Hindlimb muscle (tissue), 1 donor: ENCODE results near the gene DCAF8. TPM values are rescaled to one million over a fixed set of nuclear protein-coding genes. Genes with fewer than 3 reads are reported as not detected.
"Not testable (repeated sequence)": the region's sequence is repeated elsewhere in the genome, so short reads cannot be mapped to it uniquely, and the experiment has no call there.

ENCODE experiments used
- DNase-seq: peaks from one replicate; pipeline ENCODE4 v3.0.0-alpha.2; 2013
- polyA plus RNA-seq: library from polyadenylated mRNA; unstranded; fragments of 120-200 nt; gene quantifications from one replicate; pipeline ENCODE4 v1.2.1, GENCODE V29; 2013; ENCODE audit not compliant: insufficient read length

The DCAF8 gene
- polyA plus RNA-seq, result 115 TPM

DNA sequence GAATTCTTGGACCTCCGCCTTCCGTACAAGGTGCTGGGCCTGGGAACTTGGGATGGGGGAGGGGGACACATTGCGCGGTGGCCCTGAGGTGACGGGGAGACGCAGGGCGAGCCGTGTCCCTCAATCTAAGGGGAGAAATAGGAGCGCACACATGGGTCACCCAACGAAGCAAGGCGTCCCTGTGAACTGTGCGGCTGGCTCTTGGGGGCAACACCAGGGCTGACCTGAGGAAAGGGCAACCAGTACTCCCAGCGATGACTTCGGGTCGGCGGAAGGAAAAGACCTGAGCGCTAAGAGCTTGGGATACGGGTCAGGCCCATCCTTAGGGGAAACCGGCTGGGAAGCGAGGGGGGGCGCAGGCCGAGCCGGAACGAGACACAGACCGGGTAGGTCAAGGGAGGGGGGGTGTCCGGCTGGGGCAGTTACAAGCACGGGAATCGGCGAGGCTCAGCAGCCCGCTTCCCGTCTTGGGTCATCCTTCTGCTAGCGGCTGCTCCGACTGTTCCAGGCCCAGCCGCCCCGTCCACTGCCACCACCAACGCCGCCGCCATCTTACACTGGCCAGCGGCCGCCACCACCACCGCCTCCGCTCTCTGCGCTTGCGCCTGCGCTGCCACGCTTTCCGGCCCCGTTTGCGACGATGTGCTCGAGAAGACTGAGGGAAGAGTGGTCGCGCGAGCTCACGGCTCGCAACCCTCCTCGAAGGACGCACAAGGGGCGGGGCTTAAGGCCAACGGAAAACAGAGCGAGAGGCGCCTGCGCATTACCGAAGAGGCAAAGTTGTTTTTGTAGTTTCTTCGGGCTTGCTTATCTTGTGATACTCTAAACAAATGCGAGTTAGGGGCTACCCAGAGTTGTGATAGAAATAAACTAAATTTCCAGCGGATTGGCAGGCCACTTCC is at the start of gene DCAF8:
DCAF8 (minus strand) TSS at position 657 of the 902 bp plus-strand sequence. CDS start 18,541 bp downstream, outside the sequence.
- DNase-seq, result peak; percentile 99

DNA sequence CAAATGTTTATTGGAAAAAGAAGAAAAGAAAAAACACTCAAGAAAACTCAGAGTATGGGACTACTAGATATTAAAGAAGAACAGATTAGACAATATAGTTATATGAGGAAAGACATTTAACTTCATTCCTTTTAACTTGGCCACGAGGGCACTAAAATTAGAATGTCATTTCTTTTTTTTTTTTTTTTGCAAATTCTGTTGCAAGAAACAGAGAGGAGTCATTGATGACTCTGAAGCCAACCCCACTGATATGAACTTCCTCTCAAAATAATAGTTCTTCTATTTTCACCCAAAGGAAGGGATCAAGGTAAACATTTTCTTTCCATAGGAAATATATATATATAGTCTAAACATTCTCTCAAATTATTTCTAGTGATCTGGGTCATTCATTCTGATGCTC is 47.2 kb upstream of the DCAF8 start:
- DNase-seq, result no peak

DNA sequence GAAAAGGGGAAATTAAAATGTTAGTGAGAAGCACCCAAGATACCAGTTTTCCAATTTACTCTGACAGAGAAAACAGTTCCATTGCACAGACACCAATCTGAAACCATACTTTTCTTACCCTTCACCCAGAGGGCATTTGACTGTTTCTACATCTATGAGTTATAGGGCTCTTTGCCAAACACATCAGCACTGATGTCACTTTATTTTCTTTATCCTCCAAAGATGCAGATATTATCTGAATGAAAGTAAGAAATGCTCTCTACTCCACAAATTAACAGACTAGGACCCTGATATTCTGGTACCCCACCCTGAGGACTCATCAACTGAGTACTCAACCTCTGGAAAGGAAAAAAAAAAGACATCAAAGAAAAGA is 46.8 kb upstream of the DCAF8 start:
- no peak for DNase-seq

DNA sequence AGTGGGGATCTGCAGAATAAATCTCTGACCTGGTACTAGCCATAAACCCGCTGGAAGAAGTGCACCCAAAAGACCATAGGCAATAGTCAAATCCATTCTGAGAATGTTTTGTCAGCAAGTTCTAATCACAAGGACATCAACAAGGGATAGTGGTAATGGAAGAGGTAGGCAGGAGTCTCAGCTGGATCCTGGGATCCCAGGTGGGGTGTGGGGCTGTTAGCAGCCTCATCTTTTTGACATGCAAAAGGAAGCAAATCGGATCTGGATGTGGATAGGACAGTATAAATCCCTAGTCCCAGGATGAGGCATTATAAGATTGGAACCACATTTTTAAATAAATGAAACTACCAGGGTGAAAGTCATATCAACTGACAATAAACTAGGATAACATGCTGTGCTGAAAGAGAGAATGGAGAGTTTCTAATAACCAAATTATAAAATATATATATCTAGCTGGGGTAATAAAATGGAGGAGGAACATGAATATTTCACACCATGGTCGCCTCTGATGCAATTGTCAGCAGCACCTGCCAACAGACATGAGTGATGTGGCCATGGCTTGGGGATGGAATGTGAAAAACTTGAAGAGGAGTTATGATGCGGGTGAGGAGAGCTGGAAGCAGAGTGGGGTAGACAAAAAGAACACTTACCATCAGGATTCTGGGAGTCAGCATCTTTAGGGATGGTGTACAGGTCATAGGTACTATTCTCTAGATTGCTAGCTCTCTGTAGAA is 46.3 kb upstream of the DCAF8 start:
- no peak for DNase-seq

DNA sequence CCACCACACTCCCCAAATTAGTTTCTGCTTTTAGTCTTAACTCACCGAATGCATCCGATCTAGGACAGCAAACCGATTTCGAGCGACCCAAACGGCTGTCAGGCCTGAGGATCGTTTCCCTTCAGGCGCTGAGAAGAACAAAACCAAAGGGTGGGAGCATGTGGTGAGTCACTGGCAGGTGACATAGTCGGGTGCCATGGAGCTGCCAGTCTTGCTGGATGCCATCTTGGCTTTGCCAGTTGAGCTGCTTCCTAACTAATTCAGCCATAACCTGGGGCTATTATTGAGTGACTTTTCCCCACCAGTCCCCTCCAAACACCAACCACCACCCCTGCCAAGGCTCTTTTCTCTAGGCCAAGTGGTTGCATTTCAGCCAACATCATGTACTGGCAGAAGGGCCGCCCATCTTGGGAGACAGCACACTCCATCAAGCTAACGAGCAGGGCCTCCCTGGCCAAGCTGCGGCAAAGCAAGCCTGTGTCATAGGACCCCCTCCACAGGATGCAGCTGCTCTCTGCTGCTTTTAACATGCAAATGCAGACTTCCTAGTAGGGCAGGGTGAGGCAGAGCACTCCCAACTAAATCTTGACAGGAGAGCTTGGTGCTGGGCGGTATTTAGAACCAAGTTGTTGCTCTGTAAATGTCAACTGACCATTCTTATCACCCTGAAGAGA is 44.9 kb upstream of the DCAF8 start:
- no peak for DNase-seq

- no peak for DNase-seq
Observed at GRCh38 chr1:160300173-160300572, 37.8 kb upstream of the DCAF8 start.

GRCh38 chr1:160296036-160296435 is 33.7 kb upstream of the DCAF8 start:
- DNase-seq, result no peak

- DNase-seq, result no peak
Observed at GRCh38 chr1:160293020-160293968, 30.9 kb upstream of the DCAF8 start.

GRCh38 chr1:160291248-160292220 is 29.2 kb upstream of the DCAF8 start:
- peak; percentile 42 for DNase-seq

DNA sequence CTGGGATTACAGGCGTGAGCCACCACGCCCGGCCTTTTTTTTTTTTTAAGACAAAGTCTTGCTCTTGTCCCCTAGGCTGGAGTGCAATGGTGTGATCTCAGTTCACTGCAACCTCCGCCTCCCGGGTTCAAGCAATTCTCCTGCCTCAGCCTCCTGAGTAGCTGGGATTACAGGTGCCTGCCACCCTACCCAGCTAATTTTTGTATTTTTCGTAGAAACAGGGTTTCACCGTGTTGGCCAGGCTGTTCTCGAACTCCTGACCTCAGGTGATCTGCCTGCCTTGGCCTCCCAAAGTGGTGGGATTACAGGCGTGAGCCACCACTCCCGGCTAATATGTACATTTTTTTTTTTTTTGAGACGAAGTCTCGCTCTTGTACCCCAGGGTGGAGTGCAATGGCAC is 25.4 kb upstream of the DCAF8 start:
- not testable (repeated sequence) for DNase-seq

- DNase-seq, result no peak
Observed at GRCh38 chr1:160285506-160285905, 23.2 kb upstream of the DCAF8 start.

DNA sequence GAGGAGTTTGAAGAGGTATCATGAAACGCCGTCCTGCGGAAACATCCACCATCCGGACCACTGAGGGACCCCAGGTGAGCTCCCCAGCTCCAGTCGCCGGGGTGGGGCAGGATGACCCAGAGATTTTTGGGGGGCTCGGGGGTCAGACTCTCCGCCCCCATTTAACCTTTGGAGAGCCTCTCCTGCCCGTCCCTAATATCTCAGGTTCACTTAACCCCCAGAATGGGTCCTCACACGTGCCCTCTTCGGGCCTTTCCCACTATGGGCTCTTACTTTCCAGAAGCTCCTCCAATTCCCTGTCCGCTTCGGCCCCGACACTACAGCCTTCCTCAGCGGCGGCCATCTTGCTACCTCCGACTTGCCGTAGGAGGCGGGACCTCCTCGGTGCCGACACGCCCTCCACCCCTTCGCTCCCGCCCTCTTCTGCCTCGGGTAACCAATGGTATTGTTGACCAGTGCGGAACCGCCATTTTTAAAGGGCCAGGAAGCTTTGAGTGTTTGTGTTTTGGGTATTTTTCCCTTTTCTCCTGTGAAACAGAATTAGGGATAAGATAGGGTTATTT is 22.5 kb upstream of the DCAF8 start, which contains the start of gene PEX19:
PEX19 (minus strand) TSS at position 352 of the 563 bp plus-strand sequence; CDS start at position 343, 9 bp downstream.
- peak; percentile 94 for DNase-seq

GRCh38 chr1:160284220-160284781 is 22.0 kb upstream of the DCAF8 start:
- peak; percentile 42 for DNase-seq

DNA sequence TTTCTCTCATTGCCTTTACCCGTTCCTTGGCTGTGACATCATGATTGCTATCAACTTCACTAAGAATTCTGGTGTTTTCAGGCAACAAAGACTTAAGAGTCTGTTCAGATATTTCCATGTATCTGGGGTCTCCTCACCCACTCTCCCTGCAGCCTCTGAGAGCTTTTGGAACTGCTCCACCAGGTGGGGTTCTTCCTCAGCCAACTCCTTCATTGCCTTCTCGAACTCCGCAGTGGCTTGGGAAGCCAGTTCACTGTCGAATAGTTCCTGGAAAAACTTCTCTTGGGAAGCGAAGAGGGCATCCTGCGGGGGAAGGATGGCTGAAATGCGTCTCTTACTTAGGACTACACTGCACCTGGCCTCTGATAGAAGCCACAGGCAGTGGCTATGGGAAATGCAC is 20.5 kb upstream of the DCAF8 start:
- no peak for DNase-seq

DNA sequence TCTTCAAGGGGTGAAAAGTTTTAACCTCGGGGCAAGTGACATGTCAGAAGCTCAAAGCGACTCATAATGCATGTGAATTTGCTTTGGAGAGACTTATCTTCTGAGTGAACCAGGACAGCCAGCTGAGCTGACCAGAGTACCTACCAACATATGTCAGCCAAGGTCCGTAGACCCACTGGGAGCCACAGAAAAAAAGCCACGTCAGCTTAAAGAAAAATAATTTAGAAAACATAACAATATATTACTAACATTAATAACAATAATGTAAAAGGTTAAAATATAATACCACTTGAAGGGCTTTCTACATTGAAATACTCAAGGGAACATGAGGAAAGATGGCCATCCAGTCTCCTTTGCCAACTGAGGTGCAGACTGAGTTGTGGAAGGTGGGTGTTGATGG is 15.6 kb upstream of the DCAF8 start:
- DNase-seq, result no peak

- no peak for DNase-seq
Observed at GRCh38 chr1:160277330-160277729, 15.0 kb upstream of the DCAF8 start.

- no peak for DNase-seq
Observed at GRCh38 chr1:160271025-160271424, 8.7 kb upstream of the DCAF8 start.

DNA sequence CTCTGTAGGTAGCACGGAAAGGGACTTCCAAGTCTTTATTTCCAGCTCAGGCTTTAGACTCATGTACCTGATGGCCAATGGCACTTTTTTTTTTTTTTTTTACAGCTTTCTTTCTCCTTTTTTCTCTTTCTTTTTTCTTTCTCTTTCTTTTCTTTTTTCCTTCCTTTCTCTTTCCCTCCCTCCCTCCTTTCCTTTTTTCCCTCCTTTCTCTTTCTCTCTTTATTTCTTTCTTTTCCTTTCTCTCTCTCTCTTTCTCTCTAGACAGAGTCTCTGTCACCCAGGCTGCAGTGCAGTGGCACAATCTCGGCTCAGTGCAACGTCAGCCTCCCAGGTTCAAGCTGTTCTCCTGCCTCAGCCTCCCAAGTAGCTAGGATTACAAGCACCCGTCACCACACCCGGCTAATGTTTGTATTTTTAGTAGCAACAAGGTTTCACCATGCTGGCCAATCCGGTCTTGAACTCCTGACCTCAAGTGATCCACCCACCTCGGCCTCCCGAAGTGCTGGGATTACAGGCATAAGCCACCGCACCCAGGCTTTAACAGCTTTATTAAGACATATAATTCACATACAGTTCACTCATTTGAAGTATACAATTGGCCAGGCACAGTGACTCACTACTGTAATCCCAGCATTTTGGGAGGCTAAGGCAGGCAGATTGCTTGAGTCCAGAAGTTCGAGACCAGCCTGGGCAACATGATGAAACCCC is 5.1 kb upstream of the DCAF8 start:
- no peak for DNase-seq

DNA sequence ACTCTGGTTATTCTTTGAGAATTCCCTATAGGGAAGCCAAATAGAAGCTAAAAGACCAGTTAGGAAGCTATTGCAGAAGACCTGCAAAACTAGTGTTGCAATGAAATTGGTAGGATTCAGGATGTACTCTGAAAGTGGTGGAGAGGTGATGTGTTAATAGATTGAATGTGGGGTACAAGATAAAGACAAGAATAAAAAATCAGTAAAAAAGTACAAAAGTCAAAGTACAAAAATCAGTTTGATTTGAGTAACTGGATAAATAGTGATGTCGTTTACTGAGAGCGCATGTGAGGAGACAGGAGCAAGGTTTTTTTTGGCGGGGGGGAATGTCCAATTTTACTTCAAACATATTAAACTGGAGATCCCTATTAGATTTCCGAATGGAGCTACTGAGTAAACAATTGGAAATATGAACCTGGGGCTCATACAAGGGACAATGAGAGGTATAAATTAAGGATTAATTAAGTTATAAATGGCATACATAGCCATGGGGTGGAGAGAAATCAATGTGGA is 2.5 kb upstream of the DCAF8 start:
- no peak for DNase-seq
